ENCODE results near the gene ZNF516.

- TF ChIP-seq EZH2 (IDR thresholded peaks at IDR 0.05; ENCODE audit: borderline replicate concordance) (no peak), CTCF (IDR thresholded peaks at IDR 0.05; ENCODE audit: poor library complexity) (no peak)
Measured at GRCh38 chr18:76472829-76473228, 22.2 kb downstream of the ZNF516 start.

All from hepatocyte (in vitro differentiated cells).